GM19372 (cell line): ENCODE measurements around the gene SPRING1.
"Not testable (repeated sequence)": the region's sequence is repeated elsewhere in the genome, so short reads cannot be mapped to it uniquely, and the experiment has no call there.

Experiments used
- ATAC-seq: cut with Tn5 transposase; IDR thresholded peaks from one replicate; pipeline ENCODE4 v1.9.1; 2021; ENCODE audit warnings: mild to moderate bottlenecking, low read depth, moderate library complexity; ENCODE audit not compliant: unreplicated experiment

Gene SPRING1

GRCh38 chr12:116744766-116745165, 6.9 kb upstream of the SPRING1 start:
- no peak for ATAC-seq

DNA sequence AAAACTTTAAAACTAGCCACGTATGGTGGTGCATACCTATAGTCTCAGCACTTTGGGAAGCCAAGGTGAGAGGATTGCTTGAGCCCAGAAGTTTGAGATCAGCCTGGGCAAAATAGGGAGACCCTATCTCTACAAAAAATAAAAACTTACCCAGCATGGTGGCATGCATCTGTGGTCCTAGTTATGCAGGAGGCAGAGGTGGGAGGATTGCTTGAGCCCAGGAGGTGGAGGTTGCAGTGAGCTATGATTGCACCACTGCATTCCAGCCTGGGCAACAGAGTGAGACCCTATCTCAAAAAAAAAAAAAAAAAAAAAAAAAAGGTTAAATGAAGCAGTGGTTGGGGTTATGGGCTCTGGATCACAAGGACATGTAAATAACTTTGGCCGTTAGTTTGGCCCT, 4.9 kb upstream of the SPRING1 start:
- ATAC-seq, result not testable (repeated sequence)

- ATAC-seq, result no peak
Measured at GRCh38 chr12:116739381-116739887, 1.6 kb upstream of the SPRING1 start.

DNA sequence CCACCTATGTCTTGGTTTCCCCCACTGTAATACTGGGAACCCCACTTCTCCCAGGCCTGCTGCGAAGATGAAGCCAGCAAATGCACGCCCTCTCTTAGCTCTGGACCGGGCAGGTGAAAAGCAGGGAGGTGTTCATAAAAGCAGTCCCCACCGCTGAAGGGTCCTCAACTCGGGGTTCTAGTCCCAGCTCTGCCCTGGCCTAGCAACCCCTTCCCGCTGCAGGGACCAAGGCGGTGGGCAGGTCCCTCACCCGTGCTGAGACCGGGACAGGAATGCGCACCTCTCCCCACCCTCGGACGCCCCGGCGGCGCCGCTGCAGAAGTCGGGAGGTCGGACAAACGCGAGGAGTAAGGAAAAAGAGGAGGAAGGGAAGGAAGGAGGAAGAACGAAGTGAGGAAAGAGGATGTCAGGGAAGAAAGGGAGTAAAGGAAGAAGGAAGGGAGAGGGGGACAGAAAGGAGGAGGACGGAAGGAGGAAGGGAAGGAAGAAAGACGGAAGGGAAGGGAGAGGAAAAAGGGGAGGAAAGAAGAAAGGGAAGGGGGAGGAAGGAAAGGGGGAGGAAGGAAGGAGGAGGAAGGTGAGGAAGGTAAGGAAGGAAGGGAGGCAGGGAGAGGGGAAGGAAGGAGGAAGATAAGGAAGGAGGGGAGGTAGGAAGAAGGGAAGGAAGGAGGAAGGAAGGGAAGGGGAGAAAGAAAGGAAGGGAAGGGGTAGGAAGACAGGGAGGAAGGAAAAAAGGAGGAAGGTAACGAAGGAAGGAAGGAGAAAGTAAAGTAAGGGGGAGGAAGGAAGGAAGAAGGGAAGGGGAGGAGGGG, 701 bp downstream of the SPRING1 start:
- ATAC-seq, result no peak

DNA sequence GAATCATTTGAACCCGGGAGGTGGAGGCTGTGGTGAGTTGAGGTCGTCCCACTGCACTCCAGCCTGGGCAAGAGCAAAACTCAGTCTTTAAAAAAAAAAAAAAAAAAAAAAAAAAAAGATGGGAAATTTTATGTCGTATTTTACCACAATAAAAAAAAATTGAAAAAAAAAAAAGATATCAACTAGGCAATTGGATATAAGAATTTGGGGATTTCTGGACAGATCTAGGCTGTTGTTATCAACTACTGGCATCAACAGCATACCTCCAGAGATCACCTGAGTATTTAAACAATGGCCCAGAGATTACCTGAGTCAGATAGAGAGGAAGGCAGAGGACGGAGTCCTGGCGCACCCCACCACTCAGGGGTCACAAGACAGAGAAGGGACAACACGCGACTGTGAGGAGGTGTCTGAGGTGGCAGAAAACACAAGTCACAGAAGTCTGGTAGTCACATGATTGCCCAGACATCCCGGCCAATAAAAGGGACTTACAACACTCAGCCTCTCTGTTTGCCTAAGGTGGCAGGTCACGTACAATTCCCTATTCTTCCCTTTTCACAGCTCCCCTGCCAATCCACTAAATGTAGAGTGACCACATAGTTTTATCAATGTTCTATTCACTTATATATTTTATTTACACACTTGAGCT, 1.8 kb downstream of the SPRING1 start:
- no peak for ATAC-seq

DNA sequence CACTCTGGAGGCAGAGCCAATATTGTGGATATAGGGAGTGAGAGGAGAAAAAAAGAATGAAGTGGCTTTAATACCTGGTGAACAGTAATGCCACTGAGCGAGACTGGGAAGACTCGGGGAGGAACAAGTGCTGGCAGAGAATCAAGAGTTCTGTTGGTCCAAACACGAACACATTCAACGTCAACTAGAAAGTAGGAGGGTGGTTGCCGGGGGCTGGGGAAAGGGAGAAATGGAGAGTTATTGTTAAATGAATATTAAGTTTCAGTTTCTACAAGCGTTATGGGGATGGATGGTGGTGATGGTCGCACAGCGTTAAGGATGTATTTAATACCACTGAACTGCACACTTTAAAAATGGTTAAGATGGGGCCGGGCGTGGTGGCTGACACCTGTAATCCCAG, 2.8 kb downstream of the SPRING1 start:
- no peak for ATAC-seq

DNA sequence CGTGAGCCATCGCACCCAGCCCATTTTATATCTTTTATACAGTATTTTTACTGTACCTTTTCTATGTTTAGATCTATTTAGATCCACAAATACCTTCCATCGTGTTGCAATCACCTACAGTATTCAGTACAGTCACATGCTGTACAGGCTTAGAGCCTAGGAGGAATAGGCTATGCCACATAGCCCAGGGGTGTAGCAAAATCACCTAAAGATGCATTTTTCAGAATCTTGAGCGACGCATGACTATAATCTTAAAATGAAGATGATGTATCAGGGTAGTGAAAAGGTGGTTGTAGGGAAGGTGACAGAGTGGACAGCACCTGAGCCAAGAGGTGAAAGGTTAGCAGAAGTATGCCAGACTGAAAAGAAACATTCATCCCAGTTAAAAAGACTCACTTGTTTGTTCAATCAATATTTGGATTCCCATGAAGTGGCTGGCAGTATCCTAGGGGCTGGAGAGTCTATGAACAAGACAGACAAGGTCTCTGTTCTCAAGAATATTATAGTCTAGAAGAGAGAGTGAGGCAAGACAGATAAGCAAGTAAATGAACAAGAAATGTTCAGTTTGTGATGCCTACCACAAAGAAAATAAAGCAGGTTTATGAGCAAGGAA, 3.6 kb downstream of the SPRING1 start:
- no peak for ATAC-seq

- no peak for ATAC-seq
Measured at GRCh38 chr12:116731801-116732200, 6.1 kb downstream of the SPRING1 start.

DNA sequence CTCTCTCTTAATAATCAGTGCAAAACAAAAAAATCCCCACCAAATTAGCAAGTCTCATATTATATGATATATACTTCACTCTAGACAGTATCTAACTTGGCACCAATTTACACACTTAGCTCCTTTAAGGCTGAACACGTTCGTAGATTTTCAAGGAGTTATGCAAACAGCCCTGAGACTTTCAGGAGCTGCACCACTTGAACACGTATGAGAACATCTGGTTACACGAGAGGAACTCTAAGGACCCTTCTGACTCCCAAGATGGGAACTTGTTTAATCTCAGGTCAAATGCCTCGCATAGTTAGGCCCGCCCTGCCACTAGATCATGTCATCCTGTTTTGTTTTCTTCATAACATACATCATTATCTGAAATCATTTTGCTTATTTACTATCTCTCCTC, 10.0 kb downstream of the SPRING1 start:
- no peak for ATAC-seq

DNA sequence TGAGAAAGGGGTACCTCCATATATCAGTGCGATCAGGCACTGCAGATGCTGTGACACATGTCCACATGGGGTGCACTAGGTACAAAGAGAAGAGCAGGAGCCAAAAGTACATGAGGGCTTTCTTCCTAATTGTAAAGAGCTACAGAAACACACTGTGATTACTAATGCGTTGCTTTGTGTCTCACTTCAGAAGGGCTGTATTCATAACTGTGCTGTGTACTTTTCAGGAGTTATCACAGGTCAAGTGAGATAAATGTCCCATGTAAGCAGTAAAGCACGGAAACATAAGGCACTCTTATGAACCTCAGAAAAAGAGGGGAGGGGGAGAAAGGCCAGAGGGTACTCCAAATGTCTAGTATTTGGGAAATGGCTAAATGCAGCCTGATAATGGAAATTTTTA, 10.6 kb downstream of the SPRING1 start:
- no peak for ATAC-seq

- no peak for ATAC-seq
Measured at GRCh38 chr12:116726694-116727093, 11.2 kb downstream of the SPRING1 start.

DNA sequence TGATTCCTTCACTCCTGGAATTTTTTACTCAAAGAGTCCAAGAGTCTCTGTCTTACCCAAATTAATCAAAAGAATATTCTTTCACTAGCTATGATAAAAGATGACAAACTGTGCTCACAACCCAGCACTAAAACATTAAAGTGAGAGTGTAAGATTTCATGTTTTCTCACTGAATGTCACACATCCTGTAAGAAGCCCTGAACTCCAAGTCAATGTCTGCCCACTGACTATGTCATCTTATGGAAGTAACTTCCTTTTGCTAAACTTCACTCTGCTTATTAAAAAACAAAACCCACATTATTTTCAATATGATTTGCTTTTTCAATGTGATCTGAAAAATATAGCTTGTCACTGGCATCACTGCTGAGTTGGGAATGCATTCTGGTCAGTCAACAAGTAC, 15.6 kb downstream of the SPRING1 start:
- no peak for ATAC-seq

DNA sequence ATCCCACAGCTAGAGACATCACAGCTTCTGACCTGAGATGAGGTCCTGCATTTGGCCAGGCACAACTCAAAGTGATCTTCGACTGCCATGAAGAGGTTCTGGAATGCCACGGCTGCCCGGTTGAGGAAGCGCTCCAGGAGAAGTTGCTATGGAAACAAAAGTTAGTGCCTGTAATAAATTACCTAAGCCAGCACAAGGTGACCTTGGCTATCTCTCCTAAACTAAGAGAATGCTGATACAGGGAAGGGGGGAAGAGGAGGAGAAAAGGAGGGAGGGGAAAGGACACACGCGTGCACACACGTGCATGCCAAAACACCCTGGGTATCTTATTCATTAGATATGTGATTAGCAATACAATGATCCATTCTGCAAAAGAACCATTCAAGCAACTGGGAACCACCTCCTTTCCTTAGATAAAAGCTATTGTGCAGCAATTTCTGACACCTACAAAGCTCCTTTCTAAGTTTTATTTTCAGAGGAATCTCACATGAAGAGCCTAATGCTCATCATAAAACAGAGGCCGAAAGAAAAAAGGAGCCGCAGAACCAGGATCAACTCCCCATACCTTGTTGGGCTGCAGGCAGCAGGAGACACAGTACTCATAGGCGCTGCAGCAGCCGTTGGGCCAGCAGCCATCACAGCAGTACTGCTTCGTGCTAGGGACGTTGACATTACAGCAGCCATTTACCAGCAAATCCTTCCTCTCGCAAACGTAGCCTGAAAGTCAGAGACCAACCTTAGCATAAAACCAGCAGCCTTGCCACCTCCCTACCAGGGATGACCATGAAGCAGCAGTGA, 17.9 kb downstream of the SPRING1 start:
- ATAC-seq, result no peak

DNA sequence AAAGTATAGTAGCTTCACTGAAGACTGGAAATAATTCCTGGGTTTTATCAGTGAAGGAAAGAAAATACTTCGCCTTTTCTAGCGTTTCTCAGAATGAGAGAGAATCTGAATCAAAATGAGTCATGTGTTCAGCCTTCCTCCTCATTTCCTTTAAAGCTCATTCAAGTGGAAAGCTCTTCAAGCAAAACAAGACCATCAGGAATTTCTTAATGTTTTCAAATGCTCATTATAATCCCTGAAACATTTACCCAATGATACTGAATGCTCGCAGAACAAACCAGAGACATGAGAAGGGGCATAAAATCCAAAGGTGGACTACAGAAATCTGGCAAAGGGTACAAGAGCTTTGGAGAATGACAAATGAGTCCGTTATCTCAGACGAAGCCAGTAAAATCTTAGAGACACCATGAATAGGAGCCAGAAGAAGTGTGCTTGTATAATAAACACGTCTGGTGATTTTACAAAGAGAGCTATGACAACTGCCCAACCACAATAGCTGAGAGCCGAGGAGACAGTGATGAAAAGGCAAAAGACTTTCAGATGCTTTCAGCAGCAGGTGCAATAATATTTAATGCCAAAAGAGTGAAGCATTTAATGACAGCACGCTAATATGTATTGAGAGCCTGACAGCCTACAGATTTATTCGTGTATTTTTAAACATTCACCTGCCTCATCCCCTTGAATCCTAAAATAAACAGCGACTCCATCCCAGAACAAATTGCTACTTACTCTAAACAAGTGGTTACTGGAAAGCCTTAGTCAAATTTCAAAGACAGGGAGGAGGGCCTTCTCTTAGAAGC, 19.0 kb downstream of the SPRING1 start:
- ATAC-seq, result no peak

- ATAC-seq, result no peak
Measured at GRCh38 chr12:116717466-116718437, 20.1 kb downstream of the SPRING1 start.

GRCh38 chr12:116714175-116714574, 23.7 kb downstream of the SPRING1 start:
- no peak for ATAC-seq

DNA sequence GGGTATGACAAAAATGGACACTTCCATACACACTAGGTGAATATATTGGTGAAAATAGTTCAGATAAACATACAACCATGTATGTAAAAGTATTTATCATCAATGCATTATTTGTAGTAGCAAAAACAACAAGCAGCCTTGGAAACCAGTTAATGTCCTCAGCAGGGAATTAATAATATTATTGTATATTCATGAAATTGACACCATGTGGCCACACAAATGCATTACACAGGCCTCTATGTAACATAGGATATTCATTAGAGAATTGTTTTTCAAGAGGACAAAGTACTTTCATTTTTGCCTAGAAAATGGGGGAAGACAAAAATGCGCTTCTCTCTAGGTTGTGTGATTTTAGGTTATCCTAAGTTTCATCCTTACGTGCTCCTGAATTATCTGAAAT, 24.3 kb downstream of the SPRING1 start:
- ATAC-seq, result no peak

DNA sequence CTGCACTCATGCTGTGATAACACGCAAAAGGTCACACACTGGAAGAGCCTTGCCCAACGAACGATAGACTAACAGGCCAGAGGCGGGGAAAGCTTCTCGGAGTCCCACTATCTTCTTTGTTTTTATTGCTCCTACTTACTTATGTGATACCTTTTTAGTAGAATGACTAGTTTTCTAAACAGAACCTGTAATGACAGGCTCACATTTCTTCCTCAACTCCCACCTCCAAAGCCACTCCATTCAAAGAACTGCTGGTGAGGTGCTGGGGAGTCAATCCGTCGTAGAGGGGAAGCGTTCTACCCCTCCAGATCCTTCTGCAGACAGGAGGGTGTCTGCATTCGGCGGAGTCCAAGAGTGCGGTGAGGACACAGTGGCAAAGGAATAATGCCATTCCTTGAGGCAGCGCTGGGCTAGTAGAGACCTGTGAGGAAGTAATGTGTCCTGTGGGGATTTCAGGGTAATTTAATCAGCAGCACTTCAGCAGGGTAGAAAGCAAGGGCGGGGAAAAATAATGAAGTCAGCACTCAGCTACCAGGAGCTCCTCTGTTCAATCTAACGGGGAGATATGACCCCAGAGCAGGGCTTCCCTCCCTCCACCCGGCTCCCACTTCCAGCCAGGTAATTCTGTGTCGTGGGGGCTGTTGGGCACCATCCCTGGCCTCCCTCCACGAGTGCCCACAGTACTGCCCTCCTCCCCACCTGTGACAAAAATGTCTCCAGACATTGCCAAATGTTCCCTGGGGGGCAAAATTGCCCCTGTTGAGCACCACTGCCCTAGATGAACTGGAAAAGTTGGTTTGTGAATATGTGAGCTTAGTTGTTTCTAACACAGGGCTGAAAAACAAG, 25.2 kb downstream of the SPRING1 start:
- no peak for ATAC-seq
